ENCODE data around the gene LRG1.

The LRG1 gene

GRCh38 chr19:4524808-4525562, 14.9 kb downstream of the LRG1 start:
- peak; percentile 89 for DNase-seq

- DNase-seq: peak; percentile 83
These were observed 16.3 kb downstream of the LRG1 start for GRCh38 chr19:4523306-4524110.

- DNase-seq: no peak
These were observed 17.4 kb downstream of the LRG1 start for GRCh38 chr19:4522291-4523002.

GRCh38 chr19:4521888-4522242, 18.0 kb downstream of the LRG1 start:
- no peak for DNase-seq

- DNase-seq: no peak
These were observed 18.5 kb downstream of the LRG1 start for GRCh38 chr19:4521170-4521887.

- DNase-seq: no peak
These were observed 20.1 kb downstream of the LRG1 start for GRCh38 chr19:4519521-4520277.

- DNase-seq: no peak
These were observed 20.7 kb downstream of the LRG1 start for GRCh38 chr19:4519172-4519496.

GRCh38 chr19:4518345-4519171, 21.3 kb downstream of the LRG1 start, which contains the start of gene PLIN4:
TSS of gene PLIN4 (minus strand) at chr19:4518486. CDS start at chr19:4518272, 214 bp downstream.
- DNase-seq: no peak

GRCh38 chr19:4517451-4518057, 22.3 kb downstream of the LRG1 start:
- no peak for DNase-seq

GRCh38 chr19:4516939-4517300, 22.9 kb downstream of the LRG1 start:
- DNase-seq: no peak

GRCh38 chr19:4516199-4516938, 23.5 kb downstream of the LRG1 start:
- DNase-seq: no peak

GRCh38 chr19:4515732-4516131, 24.1 kb downstream of the LRG1 start:
- DNase-seq: no peak

GRCh38 chr19:4513248-4513647, 26.6 kb downstream of the LRG1 start:
- no peak for DNase-seq

- no peak for DNase-seq
These were observed 27.8 kb downstream of the LRG1 start for GRCh38 chr19:4512070-4512469.

- no peak for DNase-seq
These were observed 28.4 kb downstream of the LRG1 start for GRCh38 chr19:4511300-4512054.

- DNase-seq: no peak
These were observed 29.2 kb downstream of the LRG1 start for GRCh38 chr19:4510435-4511255.

- no peak for DNase-seq
These were observed 31.1 kb downstream of the LRG1 start for GRCh38 chr19:4508698-4509097.

- no peak for DNase-seq
These were observed 32.0 kb downstream of the LRG1 start for GRCh38 chr19:4507804-4508203.

- DNase-seq: no peak
These were observed 32.7 kb downstream of the LRG1 start for GRCh38 chr19:4507150-4507452.

Data from OCI-M1 (cell line).